Measurements from ENCODE around the gene FGFR2. TPM values are rescaled to one million over a fixed set of nuclear protein-coding genes. Genes with fewer than 3 reads are reported as not detected.
A peak's percentile ranks its signal among the peaks of the same experiment; 100 is the strongest.

Gene FGFR2
- total RNA-seq, 4 donors from 2014 or later: 8.4 to 16.5 (median 9.2) TPM

DNA sequence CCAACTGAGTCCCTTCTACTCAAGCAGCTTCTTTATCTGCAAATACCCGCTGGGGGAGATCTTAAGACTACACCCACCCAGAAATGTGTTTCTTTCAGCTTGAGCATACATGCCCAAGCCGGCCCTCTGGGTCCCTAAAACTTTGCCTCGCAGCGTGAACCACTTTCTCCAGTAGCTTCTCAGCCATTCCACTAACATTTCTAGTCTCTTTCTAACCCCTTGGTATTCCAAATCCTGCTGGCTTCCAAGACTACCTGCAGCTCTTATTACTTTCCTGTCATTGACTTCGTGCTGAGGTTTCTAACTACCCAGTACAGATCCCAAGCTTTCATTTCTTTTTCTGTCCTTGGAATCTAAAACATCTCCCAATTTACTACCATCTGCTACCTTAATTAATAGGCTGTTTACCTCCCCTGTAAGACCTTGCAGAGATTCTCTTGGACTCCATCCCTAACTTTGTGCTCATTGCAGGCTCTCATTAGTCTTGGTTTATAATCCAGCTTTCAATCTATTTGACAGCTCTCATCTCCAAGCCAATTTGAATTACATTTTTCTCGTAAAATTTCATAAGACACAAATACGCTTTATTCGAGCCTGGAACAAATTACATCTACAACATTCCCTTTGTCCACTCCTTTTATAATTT lies 153.6 kb downstream of the FGFR2 start:
- H3K4me1 ChIP-seq: no peaks in the 10 kb centered on the region
- H3K36me3 ChIP-seq: no peaks in the 10 kb centered on the region
- H3K27ac ChIP-seq: no peak overlapping the region
- no peak for DNase-seq (ENCODE audit: low spot score in 2 of 2)
- H3K4me3 ChIP-seq: no peak overlapping the region
- no peaks in the 10 kb centered on the region for H3K9me3 ChIP-seq
- no peaks in the 10 kb centered on the region for H3K27me3 ChIP-seq
- WGBS, 2 donors: 66 to 67% methylated on average over 8 of the region's 8 CpGs
- TF ChIP-seq, protein P1, sequence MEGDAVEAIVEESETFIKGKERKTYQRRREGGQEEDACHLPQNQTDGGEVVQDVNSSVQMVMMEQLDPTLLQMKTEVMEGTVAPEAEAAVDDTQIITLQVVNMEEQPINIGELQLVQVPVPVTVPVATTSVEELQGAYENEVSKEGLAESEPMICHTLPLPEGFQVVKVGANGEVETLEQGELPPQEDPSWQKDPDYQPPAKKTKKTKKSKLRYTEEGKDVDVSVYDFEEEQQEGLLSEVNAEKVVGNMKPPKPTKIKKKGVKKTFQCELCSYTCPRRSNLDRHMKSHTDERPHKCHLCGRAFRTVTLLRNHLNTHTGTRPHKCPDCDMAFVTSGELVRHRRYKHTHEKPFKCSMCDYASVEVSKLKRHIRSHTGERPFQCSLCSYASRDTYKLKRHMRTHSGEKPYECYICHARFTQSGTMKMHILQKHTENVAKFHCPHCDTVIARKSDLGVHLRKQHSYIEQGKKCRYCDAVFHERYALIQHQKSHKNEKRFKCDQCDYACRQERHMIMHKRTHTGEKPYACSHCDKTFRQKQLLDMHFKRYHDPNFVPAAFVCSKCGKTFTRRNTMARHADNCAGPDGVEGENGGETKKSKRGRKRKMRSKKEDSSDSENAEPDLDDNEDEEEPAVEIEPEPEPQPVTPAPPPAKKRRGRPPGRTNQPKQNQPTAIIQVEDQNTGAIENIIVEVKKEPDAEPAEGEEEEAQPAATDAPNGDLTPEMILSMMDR (IDR thresholded peaks at IDR 0.05): no peak
- TF ChIP-seq POLR2A (IDR thresholded peaks at IDR 0.05) (no peak), EP300 (IDR thresholded peaks at IDR 0.05) (no peak)

DNA sequence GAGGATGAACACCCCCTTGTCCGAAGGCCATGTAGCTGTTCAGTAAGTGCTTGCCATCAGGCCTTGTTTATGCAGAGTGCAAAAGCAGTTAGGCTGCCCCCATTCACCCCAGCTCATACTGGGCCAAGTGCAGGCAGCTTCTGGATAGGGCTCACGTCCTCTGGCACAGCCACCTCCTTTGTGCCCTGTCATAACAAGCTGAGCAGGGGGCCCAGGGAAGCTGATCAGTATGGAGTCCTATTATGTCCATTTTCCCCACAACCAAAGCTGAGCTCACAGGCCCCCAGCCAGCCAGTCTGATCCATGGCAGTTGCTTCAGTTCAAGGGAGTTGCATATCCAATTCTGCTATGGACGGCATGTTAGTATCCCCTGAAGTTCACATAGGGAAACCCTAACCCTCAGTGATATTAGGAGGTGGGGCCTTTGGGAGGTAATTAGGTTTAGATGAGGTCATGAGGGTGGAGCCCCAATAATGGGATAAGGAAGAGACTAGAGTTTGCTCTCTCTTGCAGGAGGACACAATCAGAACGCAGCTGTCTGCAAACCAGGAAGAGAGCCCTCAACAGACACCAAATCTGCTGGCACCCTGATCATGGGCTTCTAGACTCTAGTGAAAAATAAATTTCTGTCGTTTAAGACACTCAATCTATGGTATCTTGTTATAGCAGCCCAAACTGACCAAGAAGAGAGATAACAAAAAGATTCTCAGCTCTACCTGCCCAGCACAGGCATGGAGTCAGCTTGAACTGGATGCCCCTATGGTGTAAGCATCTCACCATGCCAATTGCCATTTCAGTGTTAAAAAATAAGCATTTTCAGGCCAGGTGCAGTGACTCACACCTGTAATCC lies 155.9 kb downstream of the FGFR2 start:
- Histone ChIP-seq H3K27me3 (no peaks in the 10 kb centered on the region), H3K27ac (no peak overlapping the region), H3K36me3 (no peaks in the 10 kb centered on the region), H3K4me1 (peaks cover 0 to 9% (median 0%) of the 10 kb centered on the region in 4 donors), H3K4me3 (no peak overlapping the region), H3K9me3 (no peaks in the 10 kb centered on the region)
- no peak for DNase-seq (ENCODE audit: low spot score in 2 of 2)
- TF ChIP-seq EP300 (IDR thresholded peaks at IDR 0.05) (no peak), POLR2A (IDR thresholded peaks at IDR 0.05) (no peak)
- TF ChIP-seq, protein P1 (IDR thresholded peaks at IDR 0.05): no peak
- 67 to 77% methylated on average over 5 of the region's 5 CpGs for WGBS, 2 donors

DNA sequence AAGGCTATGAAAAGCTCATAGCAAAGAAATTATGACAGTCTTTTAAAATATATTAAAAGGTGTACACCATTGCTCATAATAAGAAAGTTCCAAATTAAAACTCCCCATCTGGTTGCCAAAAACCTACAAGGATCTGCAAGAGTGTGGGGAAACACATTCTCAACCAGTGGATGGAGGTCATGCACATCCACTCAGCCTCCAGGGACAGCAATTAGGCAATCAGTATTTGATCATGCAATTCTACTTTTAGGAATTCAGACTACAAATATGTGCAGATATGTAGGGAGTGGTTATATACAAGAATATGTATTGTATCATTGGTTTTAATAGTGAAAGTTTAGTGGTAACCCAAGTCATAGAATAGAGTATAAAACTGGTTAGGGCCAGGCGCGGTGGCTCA lies 157.8 kb downstream of the FGFR2 start:
- DNase-seq (ENCODE audit: low spot score in 2 of 2): peak in 1 of 2 donors; percentile 57
- H3K4me3 ChIP-seq: no peak overlapping the region
- TF ChIP-seq EP300 (IDR thresholded peaks at IDR 0.05): no peak
- no peaks in the 10 kb centered on the region for H3K9me3 ChIP-seq
- WGBS, 2 donors: 93 to 94% methylated on average over 2 of the region's 2 CpGs
- H3K27ac ChIP-seq: no peak overlapping the region
- H3K36me3 ChIP-seq: no peaks in the 10 kb centered on the region
- H3K27me3 ChIP-seq: no peaks in the 10 kb centered on the region
- H3K4me1 ChIP-seq: peaks cover 0 to 13% (median 0%) of the 10 kb centered on the region in 4 donors

DNA sequence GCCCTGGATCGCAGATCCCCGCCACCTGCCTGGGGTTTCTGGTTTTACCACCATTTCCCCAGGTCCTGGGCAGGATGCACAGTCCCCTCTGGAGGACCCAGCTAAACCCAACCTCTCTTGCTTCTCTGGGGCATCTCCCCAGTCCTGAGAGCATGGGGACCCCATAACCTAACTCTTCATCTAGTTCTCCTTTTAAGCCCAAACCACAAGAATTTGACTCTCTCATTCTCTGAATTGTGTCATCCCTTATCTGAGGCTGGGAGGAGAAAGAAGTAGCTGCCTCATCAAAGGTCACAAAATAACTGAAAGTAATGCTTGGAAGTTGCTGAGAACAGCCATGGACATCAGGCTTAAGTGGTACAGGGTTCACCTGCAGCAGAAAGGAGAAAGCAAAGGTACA lies 159.9 kb downstream of the FGFR2 start:
- 90 to 100% methylated on average over 2 of the region's 2 CpGs for WGBS, 2 donors
- Histone ChIP-seq H3K9me3 (no peaks in the 10 kb centered on the region), H3K4me1 (peaks cover 0 to 13% (median 0%) of the 10 kb centered on the region in 4 donors), H3K36me3 (no peaks in the 10 kb centered on the region), H3K27ac (no peak overlapping the region), H3K27me3 (no peaks in the 10 kb centered on the region), H3K4me3 (no peak overlapping the region)
- TF ChIP-seq POLR2A (IDR thresholded peaks at IDR 0.05): no peak
- TF ChIP-seq, protein P1 (IDR thresholded peaks at IDR 0.05): no peak
- TF ChIP-seq EP300 (IDR thresholded peaks at IDR 0.05): no peak
- DNase-seq (ENCODE audit: low spot score in 2 of 2): no peak

DNA sequence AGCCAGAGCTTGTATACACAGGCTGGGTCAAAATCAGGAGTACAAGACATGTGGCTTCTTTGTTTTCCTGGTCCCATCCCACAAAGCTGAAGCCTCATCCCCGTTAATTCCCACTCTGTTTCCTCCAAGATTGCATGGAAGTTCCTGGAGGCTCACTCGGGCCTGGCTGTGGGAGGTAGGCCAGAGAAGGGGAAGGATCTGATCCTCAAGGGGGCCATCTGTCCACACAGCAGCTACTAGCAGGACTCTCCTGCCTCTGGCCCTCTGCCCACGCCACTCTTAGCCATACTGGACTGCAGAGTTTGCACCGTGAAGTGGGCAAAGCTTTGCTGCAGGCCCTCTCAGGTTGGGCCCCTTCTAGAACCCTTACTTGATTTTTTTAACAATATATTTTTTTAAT lies 160.6 kb downstream of the FGFR2 start:
- Histone ChIP-seq H3K4me3 (no peak overlapping the region), H3K27me3 (no peaks in the 10 kb centered on the region), H3K4me1 (peaks cover 0 to 13% (median 0%) of the 10 kb centered on the region in 4 donors), H3K27ac (no peak overlapping the region), H3K36me3 (no peaks in the 10 kb centered on the region), H3K9me3 (no peaks in the 10 kb centered on the region)
- 20 to 26% methylated on average over 4 of the region's 4 CpGs for WGBS, 2 donors
- TF ChIP-seq POLR2A (IDR thresholded peaks at IDR 0.05): no peak
- TF ChIP-seq, protein P1 (IDR thresholded peaks at IDR 0.05): no peak
- no peak for TF ChIP-seq EP300 (IDR thresholded peaks at IDR 0.05)
- DNase-seq (ENCODE audit: low spot score in 2 of 2): peak in 1 of 2 donors; percentile 18

Data from tibial nerve (tissue), 4 donors.